Astrocyte (in vitro differentiated cells and primary cell): ENCODE measurements around the gene TTF2.

Experiments
- CTCF ChIP-seq: IDR thresholded peaks from 2 replicates; pipeline ENCODE4 v1.5.1; 2011; ENCODE audit warnings: low read depth, mild to moderate bottlenecking, inconsistent platforms, low read length, moderate library complexity; ENCODE audit not compliant: insufficient read depth
- EZH2 ChIP-seq: IDR thresholded peaks from 2 replicates; pipeline ENCODE4 v1.6.1; 2012; ENCODE audit warnings: mild to moderate bottlenecking, low read length, inconsistent platforms; ENCODE audit not compliant: insufficient read depth

GRCh38 chr1:117122330-117123025 lies 62.4 kb downstream of the TTF2 start:
- no peak for TF ChIP-seq CTCF
- no peak for TF ChIP-seq EZH2
